NK-92 treated with Interleukin-12 subunit alpha and Interleukin-12 subunit beta, amount 100 ng/mL, for 24 hours (cell line): ENCODE measurements around the gene ATP6V0E2.
A peak's percentile ranks its signal among the peaks of the same experiment; 100 is the strongest.

Source experiments
- DNase-seq: peaks from one replicate; lab custom pipeline; 2025; lab: John Stamatoyannopoulos, UW

ATP6V0E2 gene

GRCh38 chr7:149864023-149864422 is 9.7 kb upstream of the ATP6V0E2 start:
- DNase-seq, result no peak

DNA sequence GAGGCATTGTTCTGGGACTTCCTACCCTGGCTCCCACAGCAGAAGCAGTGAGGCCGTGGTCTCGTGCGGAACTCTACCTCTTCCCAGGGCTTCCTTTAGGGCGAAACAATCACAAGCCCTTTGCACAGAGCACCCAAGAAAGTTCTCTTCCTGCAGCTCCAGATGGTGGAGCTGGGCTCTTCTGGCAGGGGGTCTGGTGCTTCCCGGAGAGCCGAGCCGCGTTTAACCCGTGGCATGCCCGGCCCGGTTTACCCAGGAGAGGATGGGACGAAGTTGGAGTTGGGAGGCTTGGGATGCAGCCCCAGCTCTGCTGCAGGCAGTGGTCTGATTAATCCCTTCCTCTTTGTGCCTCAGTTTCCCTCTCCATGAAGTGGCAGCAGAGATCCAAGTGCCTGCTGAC is 9.0 kb upstream of the ATP6V0E2 start:
- DNase-seq, result no peak

- peak; percentile 50 for DNase-seq
Observed at GRCh38 chr7:149865437-149865836, 8.3 kb upstream of the ATP6V0E2 start.

- no peak for DNase-seq
Observed at GRCh38 chr7:149866139-149866778, 7.5 kb upstream of the ATP6V0E2 start.

DNA sequence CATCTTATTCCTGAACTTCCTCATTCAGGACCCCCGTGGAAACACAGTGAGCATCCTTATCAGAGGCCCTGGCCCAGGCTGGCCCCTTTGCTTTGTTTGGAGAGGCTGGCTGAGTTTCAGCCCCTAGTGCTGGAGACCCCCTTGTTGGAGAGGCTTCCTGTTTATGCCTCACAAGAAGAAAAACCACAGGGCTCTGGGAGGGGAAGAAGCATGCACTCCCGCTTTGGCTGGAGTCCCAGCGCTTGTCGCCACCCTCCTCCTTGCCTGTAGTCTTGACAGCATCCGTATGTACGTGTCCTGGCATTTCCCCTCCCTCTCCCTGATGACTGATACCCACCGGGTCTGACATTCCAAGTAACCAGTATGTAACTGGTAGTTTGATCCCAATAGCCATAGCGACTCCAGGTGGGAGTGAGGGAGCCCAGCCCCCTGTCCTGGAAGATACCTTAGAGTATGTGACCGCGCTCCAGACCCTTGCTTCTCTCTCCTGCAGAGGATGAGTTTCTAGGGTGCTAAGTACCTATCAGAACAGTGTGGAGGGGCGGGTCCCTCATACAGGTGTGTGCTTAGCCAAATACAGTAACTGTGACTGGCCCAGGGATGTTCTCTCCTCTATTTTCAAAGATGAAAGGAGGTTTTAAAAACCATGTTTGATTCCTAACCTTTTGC is 6.9 kb upstream of the ATP6V0E2 start:
- no peak for DNase-seq

DNA sequence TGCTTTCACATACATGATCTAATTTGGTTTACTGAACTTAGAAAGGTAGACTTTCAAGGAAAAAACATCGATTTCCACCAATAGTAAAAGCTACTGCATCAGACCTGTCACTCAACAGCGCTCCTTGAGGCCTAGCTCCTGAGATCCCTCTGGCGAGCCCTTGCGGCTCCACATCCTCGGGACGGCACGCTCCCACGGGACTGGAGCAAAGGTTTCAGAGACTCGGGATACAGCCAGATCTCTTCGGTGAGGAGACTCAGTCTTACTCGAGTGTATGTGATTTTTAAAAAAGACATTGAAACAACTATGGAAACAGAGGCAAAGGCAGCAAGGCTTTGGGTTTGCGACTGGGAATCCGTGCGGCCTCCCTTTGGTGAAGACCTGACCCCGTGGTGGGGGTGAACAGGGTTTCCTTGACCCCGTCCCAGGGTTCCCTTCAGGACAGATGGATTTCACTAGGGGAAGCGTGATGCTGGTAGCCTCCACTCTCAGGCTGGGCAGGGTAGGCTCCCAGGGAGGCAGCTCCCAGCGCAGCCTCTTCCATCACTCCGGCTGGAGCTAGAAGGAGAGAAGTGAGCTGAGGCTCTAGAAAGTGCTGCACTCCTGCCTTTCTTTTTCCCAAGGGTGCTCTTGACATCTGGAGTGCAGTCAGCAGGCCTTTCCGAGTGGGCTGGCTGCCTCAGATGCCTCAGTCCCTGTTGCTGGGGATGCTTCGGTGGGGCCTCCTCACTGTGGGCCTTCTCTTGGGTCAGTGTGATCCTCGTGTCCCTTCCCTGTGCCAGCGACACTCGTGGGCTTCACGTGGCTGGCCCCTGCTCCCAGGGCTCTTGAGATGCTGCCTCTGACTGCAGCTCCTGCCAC is 5.8 kb upstream of the ATP6V0E2 start:
- no peak for DNase-seq

DNA sequence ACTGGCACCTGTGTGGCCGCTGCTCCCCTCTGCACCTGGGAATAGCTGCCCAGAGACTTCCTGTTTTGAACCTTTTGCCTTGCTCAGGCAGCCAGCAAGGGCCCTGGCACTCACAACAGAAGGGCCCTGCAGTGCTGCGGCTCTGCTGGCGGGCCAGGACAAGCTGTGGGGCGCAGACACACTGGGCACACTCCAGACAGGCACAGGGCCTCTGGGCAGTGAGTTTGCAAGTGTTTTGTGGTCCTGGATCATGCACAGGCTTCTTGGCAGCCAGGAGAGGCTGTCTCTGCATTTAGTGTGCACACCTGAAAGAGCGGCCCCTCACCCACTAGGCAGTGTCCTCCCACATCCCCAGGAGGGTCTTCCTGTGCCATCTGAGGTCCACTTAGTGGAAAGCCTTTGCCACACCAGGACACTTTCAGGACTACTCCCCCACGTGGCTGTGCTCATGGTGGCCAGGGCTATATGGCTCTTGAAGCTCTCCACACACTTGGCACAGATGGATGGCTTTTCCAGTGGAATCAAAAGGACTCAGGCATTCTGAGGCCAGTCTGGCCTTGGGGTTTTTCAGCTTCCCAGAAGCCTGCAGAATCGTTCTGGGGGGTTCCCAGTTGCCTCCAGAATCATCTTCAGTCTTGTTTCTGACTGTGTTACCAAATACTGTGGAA is 5.0 kb upstream of the ATP6V0E2 start:
- no peak for DNase-seq

DNA sequence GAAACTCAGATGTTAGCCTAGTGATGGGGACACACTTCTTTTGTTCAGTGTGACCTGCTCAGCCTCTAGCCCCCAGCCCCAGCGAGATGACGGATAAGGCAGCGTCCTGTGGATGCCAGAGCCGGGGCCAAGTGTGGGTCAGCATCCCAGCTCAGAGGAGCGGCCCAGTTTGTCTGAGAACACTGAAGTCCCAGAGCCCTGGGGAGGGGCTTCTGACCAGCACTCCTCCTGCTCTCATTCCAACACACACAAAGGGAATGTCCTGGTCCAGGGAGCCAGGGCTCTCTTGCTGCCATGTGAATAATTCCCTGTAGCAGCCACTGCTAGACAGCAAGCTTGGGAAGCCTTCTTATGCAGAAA is 4.5 kb upstream of the ATP6V0E2 start:
- no peak for DNase-seq

- no peak for DNase-seq
Observed at GRCh38 chr7:149869867-149870266, 3.9 kb upstream of the ATP6V0E2 start.

GRCh38 chr7:149870274-149870673 is 3.5 kb upstream of the ATP6V0E2 start:
- DNase-seq, result no peak

DNA sequence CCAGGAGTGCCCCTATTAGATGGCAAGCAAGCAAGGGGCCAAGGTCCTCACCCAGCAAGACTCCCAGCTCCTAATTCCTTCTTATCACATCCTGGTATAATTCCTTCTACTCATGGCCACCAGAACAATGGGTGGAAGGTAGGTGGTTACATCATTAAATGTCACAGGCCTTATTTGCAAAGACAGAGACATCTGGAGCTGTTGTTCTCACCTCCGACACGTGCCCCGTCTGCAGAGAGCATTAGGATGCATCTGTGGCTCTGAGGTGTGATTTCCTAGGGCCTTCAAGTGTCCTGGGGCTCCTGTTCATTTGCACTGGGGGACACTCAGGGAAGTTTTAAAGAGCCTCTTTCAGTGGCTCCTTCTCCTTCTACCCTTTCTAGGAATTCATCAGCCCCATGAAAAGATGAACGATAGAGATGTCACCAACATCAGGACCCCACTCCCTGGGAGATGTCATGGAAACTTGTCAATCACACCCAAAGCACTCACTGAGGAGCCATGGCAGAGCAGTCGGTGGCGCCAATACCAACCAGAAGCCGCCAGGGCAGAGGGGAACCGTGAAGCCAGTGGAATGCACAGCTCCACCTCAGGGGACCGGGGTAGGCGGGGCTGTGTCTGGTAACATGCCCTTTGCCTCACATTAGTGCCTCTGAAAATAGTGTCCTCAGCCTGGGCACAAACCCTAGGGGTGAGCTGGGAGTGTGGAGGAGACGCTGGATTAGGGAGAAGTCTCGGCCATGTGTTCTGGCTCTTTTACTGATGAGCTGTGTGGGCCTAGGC is 2.9 kb upstream of the ATP6V0E2 start:
- DNase-seq, result no peak

GRCh38 chr7:149871576-149871975 is 2.2 kb upstream of the ATP6V0E2 start:
- DNase-seq, result no peak

GRCh38 chr7:149872419-149873073 is 1.2 kb upstream of the ATP6V0E2 start:
- no peak for DNase-seq

- no peak for DNase-seq
Observed at GRCh38 chr7:149873970-149874643, 338 bp downstream of the ATP6V0E2 start.

DNA sequence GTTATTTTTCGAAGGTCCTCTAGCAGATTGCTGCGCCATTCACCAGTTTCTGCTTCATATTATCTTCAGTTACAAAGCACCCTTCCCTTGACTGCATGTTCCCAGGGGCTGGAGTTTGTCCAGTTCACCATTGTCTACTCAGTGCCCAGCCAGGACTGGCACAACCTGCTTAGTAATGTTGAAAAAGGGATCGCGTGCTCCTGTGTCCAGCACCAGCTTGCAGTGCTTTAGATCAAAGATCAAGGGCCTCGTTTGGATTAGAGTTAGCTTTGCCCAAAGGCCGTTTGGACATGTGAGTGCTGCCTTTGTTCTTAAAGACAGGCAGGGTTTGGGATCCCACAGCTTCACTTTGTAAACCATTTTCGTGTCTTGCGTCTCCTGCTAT is 867 bp downstream of the ATP6V0E2 start:
- no peak for DNase-seq

DNA sequence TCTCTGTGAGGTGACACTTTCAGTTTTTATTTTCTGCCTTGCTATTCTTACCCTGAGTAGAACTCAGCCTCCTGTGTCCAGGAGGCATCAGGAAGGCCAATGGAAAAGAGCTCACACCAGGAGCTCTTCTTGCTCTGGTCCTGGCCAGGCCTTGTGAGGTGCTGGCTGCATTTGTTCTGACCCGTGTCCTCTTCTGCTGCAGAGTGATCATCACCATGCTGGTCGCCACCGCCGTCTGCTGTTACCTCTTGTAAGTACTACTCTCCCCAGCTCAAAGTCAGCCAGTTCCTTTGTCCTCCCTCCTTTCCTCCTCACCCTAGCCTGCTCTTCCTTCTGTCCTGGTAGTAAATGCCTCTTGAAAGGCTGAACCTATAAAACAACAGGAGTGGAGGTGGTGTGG is 1.6 kb downstream of the ATP6V0E2 start:
- no peak for DNase-seq

GRCh38 chr7:149877890-149878522 is 4.2 kb downstream of the ATP6V0E2 start:
- no peak for DNase-seq

DNA sequence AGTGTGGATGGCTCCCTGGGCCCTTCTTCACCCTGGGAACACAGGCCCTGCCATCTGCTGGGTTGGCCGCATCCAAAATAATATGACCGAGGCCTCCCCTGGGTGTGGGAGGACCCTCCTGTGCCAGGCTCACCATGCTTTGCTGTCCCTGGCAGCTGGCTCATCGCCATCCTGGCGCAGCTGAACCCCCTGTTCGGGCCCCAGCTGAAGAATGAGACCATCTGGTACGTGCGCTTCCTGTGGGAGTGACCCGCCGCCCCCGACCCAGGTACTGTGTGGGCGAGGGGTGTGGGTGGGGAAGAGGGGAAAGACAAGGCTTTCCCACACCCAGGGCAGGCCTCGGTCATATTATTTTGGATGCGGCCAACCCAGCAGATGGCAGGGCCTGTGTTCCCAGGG is 4.8 kb downstream of the ATP6V0E2 start:
- no peak for DNase-seq

DNA sequence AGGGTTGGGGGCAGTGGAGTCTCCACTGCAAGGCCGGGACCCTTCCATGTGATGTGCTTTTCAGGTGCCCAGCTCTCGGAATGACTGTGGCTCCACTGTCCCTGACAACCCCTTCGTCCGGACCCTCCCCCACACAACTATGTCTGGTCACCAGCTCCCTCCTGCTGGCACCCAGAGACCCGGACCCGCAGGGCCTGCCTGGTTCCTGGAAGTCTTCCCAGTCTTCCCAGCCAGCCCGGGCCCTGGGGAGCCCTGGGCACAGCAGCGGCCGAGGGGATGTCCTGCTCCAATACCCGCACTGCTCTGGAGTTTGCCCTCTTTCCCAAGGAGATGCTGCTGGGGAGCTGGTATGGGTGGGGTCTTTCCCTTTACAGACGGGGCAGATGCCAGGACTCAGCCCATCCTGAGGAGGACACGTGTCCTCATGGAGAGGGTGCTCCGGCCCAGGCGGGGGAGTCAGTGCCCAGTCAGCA is 5.5 kb downstream of the ATP6V0E2 start:
- no peak for DNase-seq
